Type B pancreatic cell (in vitro differentiated cells): ENCODE results near the gene SLC16A10. TPM values are rescaled to one million over a fixed set of nuclear protein-coding genes. Genes with fewer than 3 reads are reported as not detected.

ENCODE experiments used
- DNase-seq: peaks from one replicate; pipeline ENCODE4 v3.0.0; 2021; ENCODE audit warnings: mixed read lengths; ENCODE audit not compliant: unreplicated experiment; ENCODE audit errors: extremely low spot score
- H3K27ac Mint-ChIP-seq: 2 replicates; pipeline ENCODE4 v1.8.0; 2021; ENCODE audit warnings: mild to moderate bottlenecking, mixed read lengths
- H3K27me3 Mint-ChIP-seq: 2 replicates; pipeline ENCODE4 v1.8.0; 2021; ENCODE audit warnings: mixed read lengths
- H3K36me3 Mint-ChIP-seq: 2 replicates; pipeline ENCODE4 v1.8.0; 2021; ENCODE audit warnings: mixed read lengths
- H3K4me1 Mint-ChIP-seq: one replicate; pipeline ENCODE4 v1.8.0; 2021; ENCODE audit warnings: mixed read lengths; ENCODE audit not compliant: unreplicated experiment
- H3K4me3 Mint-ChIP-seq: 2 replicates; pipeline ENCODE4 v1.8.0; 2021; ENCODE audit warnings: mild to moderate bottlenecking, mixed read lengths
- H3K9me3 Mint-ChIP-seq: 2 replicates; pipeline ENCODE4 v1.8.0; 2021; ENCODE audit warnings: mixed read lengths
- CTCF ChIP-seq: fragments of 200-600 bp; sonication (generic); conservative IDR thresholded peaks from 2 replicates; pipeline ENCODE4 v1.5.0; 2021; ENCODE audit warnings: antibody characterized with exemption, mild to moderate bottlenecking
- total RNA-seq: library from RNA; stranded (reverse); gene quantifications from 2 replicates; pipeline ENCODE4 v1.2.1, GENCODE V29; 2021; ENCODE audit warnings: low replicate concordance

The SLC16A10 gene
- total RNA-seq, 1 donor from 2014 or later, result 16.9 TPM

DNA sequence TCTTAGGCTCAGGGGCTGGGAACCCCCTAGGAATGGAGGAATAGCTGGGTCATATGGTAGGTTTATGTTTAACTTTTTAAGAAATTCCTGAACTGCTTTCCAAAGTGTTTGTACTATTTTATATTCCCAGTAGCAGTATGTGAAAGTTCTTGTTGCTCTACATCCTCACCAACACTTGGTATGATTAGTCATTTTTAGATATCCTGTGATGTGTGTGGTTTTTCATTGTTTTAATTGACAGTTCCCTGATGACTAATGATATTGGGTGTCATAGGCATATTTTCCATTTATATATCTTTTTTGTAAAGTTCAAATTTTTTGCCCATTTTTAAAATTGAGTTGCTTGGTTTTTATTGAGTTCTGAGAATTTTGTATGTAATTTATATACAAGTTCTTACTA lies 72.3 kb downstream of the SLC16A10 start:
- H3K9me3 Mint-ChIP-seq, result peaks cover 4% of the 10 kb centered on the region
- H3K27ac Mint-ChIP-seq, result no peak overlapping the region
- H3K4me3 Mint-ChIP-seq, result no peak overlapping the region

DNA sequence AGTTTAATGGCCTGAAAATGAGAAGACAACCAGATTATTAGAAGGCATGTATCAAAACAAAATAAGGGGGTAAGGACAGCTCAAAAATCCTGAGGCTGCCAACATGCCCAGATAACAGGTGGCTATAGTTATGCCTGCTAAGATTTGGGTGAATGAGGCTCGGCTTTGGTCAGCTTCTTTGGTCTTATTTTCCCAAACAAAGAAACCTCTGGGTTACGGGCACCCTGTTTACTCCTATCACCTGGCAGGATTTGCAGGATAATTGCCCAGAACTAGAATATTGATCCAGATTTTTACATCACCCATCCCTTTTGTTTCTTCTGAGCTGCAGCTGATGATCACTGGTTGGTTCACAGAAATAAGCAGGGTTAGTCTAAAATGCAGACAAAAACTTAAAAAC lies 74.3 kb downstream of the SLC16A10 start:
- Mint-ChIP-seq H3K36me3 (peaks cover 10% of the 10 kb centered on the region), H3K4me3 (no peak overlapping the region), H3K27ac (no peak overlapping the region), H3K9me3 (peaks cover 4% of the 10 kb centered on the region), H3K4me1 (no peaks in the 10 kb centered on the region), H3K27me3 (no peaks in the 10 kb centered on the region)
- no peak for DNase-seq
- TF ChIP-seq CTCF, result no peak

More for the DNA sequence above, 72.3 kb downstream of the SLC16A10 start:
- Mint-ChIP-seq H3K4me1 (no peaks in the 10 kb centered on the region), H3K36me3 (peaks cover 10% of the 10 kb centered on the region), H3K27me3 (no peaks in the 10 kb centered on the region)
- no peak for TF ChIP-seq CTCF
- DNase-seq, result no peak

DNA sequence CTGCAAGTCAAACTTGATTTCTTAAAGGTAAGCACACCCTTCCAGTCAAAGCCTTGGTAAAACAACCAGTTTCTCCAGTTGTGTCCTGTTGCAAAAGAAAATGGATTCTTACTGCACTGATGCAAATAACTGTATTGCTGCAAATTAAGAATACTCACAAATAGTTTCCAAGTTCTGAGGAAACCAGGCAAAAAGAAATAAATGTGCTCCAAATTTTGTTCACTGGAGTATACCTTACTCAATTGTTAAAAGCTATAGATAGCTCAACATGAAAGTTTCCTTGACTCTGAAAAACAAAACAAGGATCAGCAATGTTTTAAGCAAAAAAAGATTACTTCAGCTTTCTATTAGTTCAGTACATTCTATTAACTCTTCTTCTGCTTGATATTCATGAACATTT lies 75.2 kb downstream of the SLC16A10 start:
- H3K9me3 Mint-ChIP-seq, result peaks cover 4% of the 10 kb centered on the region
- no peak for TF ChIP-seq CTCF

DNA sequence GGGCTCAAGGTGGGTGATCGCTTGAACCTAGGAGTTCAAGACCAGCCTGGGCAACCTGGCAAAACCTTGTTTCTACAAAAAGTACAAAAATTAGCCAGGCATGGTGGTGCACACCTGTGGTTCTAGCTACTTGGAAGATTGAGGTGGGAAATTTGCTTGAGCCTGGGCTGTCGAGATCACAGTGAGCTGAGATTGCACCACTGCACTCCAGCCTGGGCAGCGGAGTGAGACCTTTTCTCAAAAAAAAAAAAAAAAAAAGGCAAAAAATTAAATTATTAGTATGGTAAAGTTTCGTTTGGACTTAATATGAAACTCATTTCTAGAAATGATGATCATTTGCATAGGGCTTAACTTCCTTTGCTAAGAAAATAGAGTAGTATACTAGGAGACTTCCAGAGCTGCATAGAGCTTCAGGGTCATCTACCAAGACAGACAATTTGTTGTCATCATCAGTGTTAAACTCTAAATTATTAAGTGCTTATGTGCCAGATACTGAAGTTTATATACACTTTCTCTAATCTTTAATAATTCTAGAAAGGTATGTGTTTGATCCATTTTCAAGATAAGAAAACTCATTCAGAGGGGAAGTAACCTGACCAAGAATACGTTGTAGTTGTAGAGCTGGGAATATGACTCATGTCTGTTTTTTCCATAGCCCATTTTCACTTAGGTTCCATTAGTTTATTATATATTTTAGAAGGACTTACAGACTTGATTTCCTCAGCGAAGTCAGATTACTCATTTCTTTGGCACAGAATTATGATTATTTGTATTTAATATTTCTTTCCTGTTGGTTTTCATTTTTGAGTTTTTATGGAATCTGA lies 84.5 kb downstream of the SLC16A10 start:
- no peak for DNase-seq
- H3K27ac Mint-ChIP-seq, result no peak overlapping the region
- H3K4me1 Mint-ChIP-seq, result peaks cover 4% of the 10 kb centered on the region
- TF ChIP-seq CTCF, result no peak
- H3K36me3 Mint-ChIP-seq, result no peaks in the 10 kb centered on the region
- no peaks in the 10 kb centered on the region for H3K27me3 Mint-ChIP-seq
- H3K9me3 Mint-ChIP-seq, result no peaks in the 10 kb centered on the region
- no peak overlapping the region for H3K4me3 Mint-ChIP-seq

More for the DNA sequence above, 75.2 kb downstream of the SLC16A10 start:
- Mint-ChIP-seq H3K4me1 (no peaks in the 10 kb centered on the region), H3K4me3 (no peak overlapping the region), H3K27me3 (no peaks in the 10 kb centered on the region), H3K36me3 (peaks cover 10% of the 10 kb centered on the region), H3K27ac (no peak overlapping the region)
- no peak for DNase-seq

DNA sequence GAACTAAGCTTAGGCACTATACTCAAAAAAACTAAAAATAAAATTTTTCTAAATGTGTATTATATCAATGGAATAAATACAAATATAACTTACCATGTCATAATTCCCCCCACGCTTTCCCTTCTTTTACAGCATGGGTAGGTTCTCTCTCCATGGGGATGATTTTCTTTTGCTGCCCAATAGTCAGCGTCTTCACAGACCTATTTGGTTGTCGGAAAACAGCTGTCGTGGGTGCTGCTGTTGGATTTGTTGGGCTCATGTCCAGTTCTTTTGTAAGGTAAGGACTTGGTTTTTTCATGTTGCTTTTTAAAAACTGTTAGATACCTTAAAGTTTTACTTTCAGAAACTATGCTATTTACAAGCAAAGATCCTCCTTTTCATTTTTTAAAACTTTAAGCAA lies 85.3 kb downstream of the SLC16A10 start:
- Mint-ChIP-seq H3K27ac (no peak overlapping the region), H3K9me3 (no peaks in the 10 kb centered on the region), H3K4me3 (no peak overlapping the region), H3K4me1 (peaks cover 4% of the 10 kb centered on the region), H3K27me3 (no peaks in the 10 kb centered on the region), H3K36me3 (no peaks in the 10 kb centered on the region)
- DNase-seq, result no peak
- no peak for TF ChIP-seq CTCF
